Measurements from ENCODE around the gene AIFM3. TPM values are rescaled to one million over a fixed set of nuclear protein-coding genes. Genes with fewer than 3 reads are reported as not detected.

The AIFM3 gene
- total RNA-seq, 1 experiment from 2014 or later: not detected

DNA sequence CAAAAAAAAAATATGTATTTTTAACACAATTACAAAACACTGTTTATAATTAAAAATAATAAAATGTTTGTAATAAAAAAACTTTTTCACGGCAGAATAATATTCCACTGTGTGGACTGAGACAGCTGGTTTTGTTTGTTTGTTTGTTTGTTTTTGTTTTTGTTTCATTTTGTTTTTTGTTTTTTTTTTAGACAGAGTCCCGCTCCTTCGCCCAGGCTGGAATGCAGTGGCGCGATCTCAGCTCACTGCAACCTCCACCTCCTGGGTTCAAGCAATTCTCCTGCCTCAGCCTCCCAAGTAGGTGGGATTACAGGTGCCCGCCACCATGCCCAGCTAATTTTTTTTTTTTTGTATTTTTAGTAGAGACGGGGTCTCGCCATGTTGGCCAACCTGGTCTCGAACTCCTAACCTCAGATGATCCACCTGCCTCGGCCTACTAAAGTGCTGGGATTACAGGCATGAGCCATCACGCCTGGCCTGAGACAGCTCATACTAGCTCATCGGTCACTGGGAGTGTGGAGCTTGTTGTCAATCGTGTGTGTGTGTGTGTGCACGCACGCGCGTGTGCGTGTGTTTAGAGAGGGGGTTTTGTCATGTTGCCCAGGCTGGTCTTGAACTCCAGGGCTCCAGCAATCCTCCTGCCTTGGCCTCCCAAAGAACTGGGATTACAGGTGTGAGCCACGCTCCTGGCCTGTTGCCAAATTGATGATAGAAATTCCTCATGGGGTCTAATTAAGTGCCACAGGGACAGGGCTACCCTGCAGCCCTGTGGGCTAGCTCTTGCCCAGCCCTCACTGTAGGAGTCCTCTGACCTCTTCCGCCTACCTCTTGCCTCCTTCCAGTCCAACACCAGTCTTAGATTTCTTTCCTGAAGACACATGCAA, 7.2 kb upstream of the AIFM3 start:
- Histone ChIP-seq H3K27ac (ENCODE audit: low read length) (no peak overlapping the region), H3K4me1 (ENCODE audit: low read length) (peaks cover 2% of the 10 kb centered on the region; the same call in 1 of the 2 replicates), H3K9ac (ENCODE audit: low read length) (no peak overlapping the region), H3K36me3 (ENCODE audit: insufficient read depth, low read length) (no peaks in the 10 kb centered on the region), H3K79me2 (ENCODE audit: low read length) (no peaks in the 10 kb centered on the region), H2AFZ (ENCODE audit: low read length) (no peak overlapping the region), H3K4me2 (ENCODE audit: low read depth, low read length, poor library complexity, severe bottlenecking) (no peak overlapping the region), H3K4me3 (ENCODE audit: low read length) (no peak overlapping the region), H4K20me1 (ENCODE audit: insufficient read depth, low read depth, low read length) (peaks cover 9% of the 10 kb centered on the region; the same call in 1 of the 2 replicates), H3K9me3 (ENCODE audit: low read length) (no peaks in the 10 kb centered on the region), H3K9me2 (replicated peaks; ENCODE audit: insufficient read depth, low read length) (no peaks in the 10 kb centered on the region), H3K27me3 (ENCODE audit: low read length) (no peaks in the 10 kb centered on the region)
- DNase-seq: no peak

DNA sequence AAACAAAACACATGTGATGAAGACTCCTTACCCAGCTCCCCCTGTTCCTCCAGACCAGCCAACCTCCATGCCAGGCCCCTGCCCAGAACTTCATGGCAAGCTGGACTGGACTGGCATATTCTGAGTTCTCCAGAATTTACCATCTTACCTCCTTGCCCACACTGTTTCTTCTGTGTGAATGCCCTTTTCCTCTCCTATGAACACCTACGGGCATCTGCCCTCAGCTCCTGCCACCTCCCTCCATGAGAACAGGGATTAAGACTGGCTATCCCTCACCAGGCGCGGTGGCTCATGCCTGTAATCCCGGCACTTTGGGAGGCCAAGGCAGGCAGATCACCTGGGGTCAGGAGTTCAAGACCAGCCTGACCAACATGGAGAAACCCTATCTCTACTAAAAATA, 6.4 kb upstream of the AIFM3 start:
- no peak overlapping the region for H3K9ac ChIP-seq (ENCODE audit: low read length)
- no peak overlapping the region for H3K27ac ChIP-seq (ENCODE audit: low read length)
- no peaks in the 10 kb centered on the region for H3K79me2 ChIP-seq (ENCODE audit: low read length)
- peaks cover 9% of the 10 kb centered on the region; the same call in 1 of the 2 replicates for H4K20me1 ChIP-seq (ENCODE audit: insufficient read depth, low read depth, low read length)
- no peaks in the 10 kb centered on the region for H3K9me3 ChIP-seq (ENCODE audit: low read length)
- no peak for DNase-seq
- no peak overlapping the region for H3K4me3 ChIP-seq (ENCODE audit: low read length)
- H3K27me3 ChIP-seq (ENCODE audit: low read length): no peaks in the 10 kb centered on the region
- H3K9me2 ChIP-seq (replicated peaks; ENCODE audit: insufficient read depth, low read length): no peaks in the 10 kb centered on the region
- peaks cover 2% of the 10 kb centered on the region; the same call in 1 of the 2 replicates for H3K4me1 ChIP-seq (ENCODE audit: low read length)
- H3K4me2 ChIP-seq (ENCODE audit: low read depth, low read length, poor library complexity, severe bottlenecking): no peak overlapping the region
- H2AFZ ChIP-seq (ENCODE audit: low read length): no peak overlapping the region
- H3K36me3 ChIP-seq (ENCODE audit: insufficient read depth, low read length): no peaks in the 10 kb centered on the region

DNA sequence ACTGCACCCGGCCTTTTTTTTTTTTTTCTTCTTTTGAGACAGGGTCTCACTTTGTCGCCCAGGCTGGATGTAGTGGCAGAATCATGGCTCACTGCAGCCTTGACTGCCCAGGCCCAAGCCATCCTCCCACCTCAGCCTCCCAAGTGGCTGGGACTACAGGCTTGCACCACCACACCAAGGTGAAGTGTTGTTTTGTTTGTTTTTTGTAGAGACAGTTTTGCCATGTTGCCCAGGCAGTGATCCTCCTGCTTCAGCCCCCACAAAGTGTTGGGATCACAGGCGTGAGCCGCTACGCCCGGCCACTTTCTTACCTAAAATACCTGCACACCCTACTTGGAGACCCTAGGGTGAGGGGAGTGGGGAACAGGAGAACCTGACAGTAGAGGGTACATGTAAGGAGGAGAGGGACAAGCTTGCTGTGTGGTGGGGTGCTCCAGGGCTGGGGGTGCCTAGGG, 4.5 kb upstream of the AIFM3 start:
- no peak overlapping the region for H3K9ac ChIP-seq (ENCODE audit: low read length)

DNA sequence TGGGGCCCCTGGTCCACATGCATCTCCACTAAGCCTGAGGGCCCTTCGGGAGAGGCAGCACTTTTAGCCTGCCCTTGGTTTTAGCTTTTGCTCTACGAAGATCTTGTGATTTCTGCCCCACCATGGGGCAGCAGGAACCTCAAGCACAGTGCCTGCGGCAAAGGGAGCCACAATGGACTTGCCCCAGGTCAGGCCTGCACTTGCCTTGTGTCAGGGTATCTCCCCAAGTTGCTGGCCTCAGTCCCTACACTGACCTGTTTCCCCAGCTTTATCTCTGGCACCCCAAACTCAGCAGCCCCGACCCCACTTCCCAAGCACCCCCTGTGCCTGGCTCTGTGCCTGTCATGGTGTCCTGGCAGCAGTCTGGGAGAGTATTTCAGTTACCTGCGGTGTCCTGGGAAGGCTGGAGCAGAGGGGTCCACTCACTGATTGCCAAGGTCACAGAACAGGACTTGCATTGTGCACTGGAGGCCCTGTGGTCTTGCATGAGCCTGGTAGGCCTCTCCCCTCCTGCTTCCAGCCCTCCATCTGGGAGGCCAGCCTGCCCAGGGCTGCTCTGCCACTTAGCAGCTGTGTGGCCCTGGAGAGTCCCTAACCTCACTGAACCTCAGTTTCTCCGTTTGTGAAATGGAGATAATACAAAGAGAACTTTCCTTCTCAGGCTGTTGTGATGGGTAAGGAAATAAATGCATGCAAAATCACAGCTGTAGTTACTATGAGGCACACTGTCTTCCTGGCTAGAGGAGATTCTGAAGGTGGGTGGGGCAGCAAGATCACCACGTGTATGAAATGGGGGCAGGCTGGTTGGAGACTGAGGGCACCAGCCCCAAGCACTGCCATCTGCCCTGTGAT, 3.6 kb upstream of the AIFM3 start:
- Histone ChIP-seq H4K20me1 (ENCODE audit: insufficient read depth, low read depth, low read length) (no peaks in the 10 kb centered on the region), H2AFZ (ENCODE audit: low read length) (no peak overlapping the region), H3K27ac (ENCODE audit: low read length) (no peak overlapping the region), H3K36me3 (ENCODE audit: insufficient read depth, low read length) (no peaks in the 10 kb centered on the region), H3K27me3 (ENCODE audit: low read length) (no peaks in the 10 kb centered on the region), H3K4me3 (ENCODE audit: low read length) (no peak overlapping the region), H3K9ac (ENCODE audit: low read length) (no peak overlapping the region), H3K4me1 (ENCODE audit: low read length) (no peaks in the 10 kb centered on the region), H3K9me2 (replicated peaks; ENCODE audit: insufficient read depth, low read length) (no peaks in the 10 kb centered on the region), H3K9me3 (ENCODE audit: low read length) (no peaks in the 10 kb centered on the region), H3K79me2 (ENCODE audit: low read length) (no peaks in the 10 kb centered on the region), H3K4me2 (ENCODE audit: low read depth, low read length, poor library complexity, severe bottlenecking) (no peak overlapping the region)
- DNase-seq: no peak

More for the DNA sequence above, 4.5 kb upstream of the AIFM3 start:
- H3K27ac ChIP-seq (ENCODE audit: low read length): no peak overlapping the region
- H2AFZ ChIP-seq (ENCODE audit: low read length): no peak overlapping the region
- no peaks in the 10 kb centered on the region for H3K27me3 ChIP-seq (ENCODE audit: low read length)
- H3K79me2 ChIP-seq (ENCODE audit: low read length): no peaks in the 10 kb centered on the region
- 0 out of 2 replicates have a peak, but pooled peaks cover 4% of the 10 kb centered on the region for H4K20me1 ChIP-seq (ENCODE audit: insufficient read depth, low read depth, low read length)
- H3K4me1 ChIP-seq (ENCODE audit: low read length): peaks cover 2% of the 10 kb centered on the region; the same call in 1 of the 2 replicates
- no peak overlapping the region for H3K4me2 ChIP-seq (ENCODE audit: low read depth, low read length, poor library complexity, severe bottlenecking)
- no peaks in the 10 kb centered on the region for H3K9me3 ChIP-seq (ENCODE audit: low read length)
- no peaks in the 10 kb centered on the region for H3K36me3 ChIP-seq (ENCODE audit: insufficient read depth, low read length)
- DNase-seq: no peak
- H3K9me2 ChIP-seq (replicated peaks; ENCODE audit: insufficient read depth, low read length): no peaks in the 10 kb centered on the region
- H3K4me3 ChIP-seq (ENCODE audit: low read length): no peak overlapping the region

DNA sequence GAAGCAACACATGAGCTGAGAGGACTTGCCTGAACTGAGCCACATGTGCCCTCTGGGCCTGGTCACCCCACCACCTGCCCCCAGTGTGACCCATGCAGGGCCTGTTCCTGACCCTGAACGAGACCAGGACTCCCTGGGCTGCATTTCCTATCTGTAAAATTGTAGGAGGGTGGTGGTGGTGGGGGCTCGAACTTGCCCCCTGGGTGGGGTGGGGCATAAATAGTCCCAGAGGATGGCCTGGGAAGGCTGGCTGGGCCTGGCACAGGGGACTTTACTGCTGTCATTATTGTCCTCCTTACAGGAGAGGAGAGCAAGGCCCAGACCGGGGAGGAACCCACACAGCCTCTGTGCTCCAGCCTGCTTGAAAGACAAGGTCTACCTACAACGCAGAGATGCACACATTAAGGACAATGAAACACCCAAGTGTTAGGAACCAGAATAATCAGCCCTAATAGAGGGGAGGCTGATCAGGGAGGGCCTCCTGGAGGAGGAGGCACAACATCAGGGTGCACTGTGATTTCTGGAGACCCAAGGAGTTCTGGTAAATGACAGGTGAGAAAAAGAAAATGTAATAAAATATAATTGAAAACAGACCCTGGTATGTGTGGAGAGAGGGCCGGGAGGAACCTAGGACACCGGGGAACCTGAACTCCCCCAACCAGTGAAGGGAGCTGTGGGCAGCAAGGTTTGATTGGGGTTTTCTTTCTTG, 2.8 kb upstream of the AIFM3 start:
- no peak overlapping the region for H3K27ac ChIP-seq (ENCODE audit: low read length)
- no peak overlapping the region for H3K4me3 ChIP-seq (ENCODE audit: low read length)
- no peaks in the 10 kb centered on the region for H3K79me2 ChIP-seq (ENCODE audit: low read length)
- no peak overlapping the region for H3K4me2 ChIP-seq (ENCODE audit: low read depth, low read length, poor library complexity, severe bottlenecking)
- H3K4me1 ChIP-seq (ENCODE audit: low read length): no peaks in the 10 kb centered on the region
- H3K9me2 ChIP-seq (replicated peaks; ENCODE audit: insufficient read depth, low read length): no peaks in the 10 kb centered on the region
- no peaks in the 10 kb centered on the region for H3K36me3 ChIP-seq (ENCODE audit: insufficient read depth, low read length)
- H3K9ac ChIP-seq (ENCODE audit: low read length): no peak overlapping the region
- no peaks in the 10 kb centered on the region for H4K20me1 ChIP-seq (ENCODE audit: insufficient read depth, low read depth, low read length)
- H3K27me3 ChIP-seq (ENCODE audit: low read length): no peaks in the 10 kb centered on the region
- DNase-seq: no peak
- H2AFZ ChIP-seq (ENCODE audit: low read length): no peak overlapping the region
- no peaks in the 10 kb centered on the region for H3K9me3 ChIP-seq (ENCODE audit: low read length)

DNA sequence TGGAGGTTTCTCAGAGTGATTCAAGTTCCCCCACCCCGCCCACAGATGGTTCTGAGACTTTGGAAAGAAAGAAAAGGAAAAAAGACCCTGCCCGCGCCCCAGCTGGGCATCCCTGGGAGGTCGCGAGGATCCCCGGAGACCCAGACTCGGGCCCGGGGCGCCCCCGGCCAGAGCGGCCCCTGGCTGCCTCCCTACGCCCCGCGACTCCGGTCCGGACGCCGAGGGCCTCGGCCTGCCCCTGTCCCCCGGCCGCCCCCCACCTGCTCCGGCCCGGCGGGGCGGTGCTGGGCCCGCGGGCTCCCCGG, 2.3 kb upstream of the AIFM3 start:
- H3K9me2 ChIP-seq (replicated peaks; ENCODE audit: insufficient read depth, low read length): no peaks in the 10 kb centered on the region
- no peaks in the 10 kb centered on the region for H3K79me2 ChIP-seq (ENCODE audit: low read length)
- H3K27me3 ChIP-seq (ENCODE audit: low read length): no peaks in the 10 kb centered on the region
- DNase-seq: no peak
- H3K4me2 ChIP-seq (ENCODE audit: low read depth, low read length, poor library complexity, severe bottlenecking): no peak overlapping the region
- H3K4me1 ChIP-seq (ENCODE audit: low read length): no peaks in the 10 kb centered on the region
- no peaks in the 10 kb centered on the region for H3K9me3 ChIP-seq (ENCODE audit: low read length)
- no peak overlapping the region for H2AFZ ChIP-seq (ENCODE audit: low read length)
- no peak overlapping the region for H3K27ac ChIP-seq (ENCODE audit: low read length)
- H3K4me3 ChIP-seq (ENCODE audit: low read length): no peak overlapping the region
- H4K20me1 ChIP-seq (ENCODE audit: insufficient read depth, low read depth, low read length): no peaks in the 10 kb centered on the region
- H3K36me3 ChIP-seq (ENCODE audit: insufficient read depth, low read length): no peaks in the 10 kb centered on the region
- H3K9ac ChIP-seq (ENCODE audit: low read length): no peak overlapping the region

DNA sequence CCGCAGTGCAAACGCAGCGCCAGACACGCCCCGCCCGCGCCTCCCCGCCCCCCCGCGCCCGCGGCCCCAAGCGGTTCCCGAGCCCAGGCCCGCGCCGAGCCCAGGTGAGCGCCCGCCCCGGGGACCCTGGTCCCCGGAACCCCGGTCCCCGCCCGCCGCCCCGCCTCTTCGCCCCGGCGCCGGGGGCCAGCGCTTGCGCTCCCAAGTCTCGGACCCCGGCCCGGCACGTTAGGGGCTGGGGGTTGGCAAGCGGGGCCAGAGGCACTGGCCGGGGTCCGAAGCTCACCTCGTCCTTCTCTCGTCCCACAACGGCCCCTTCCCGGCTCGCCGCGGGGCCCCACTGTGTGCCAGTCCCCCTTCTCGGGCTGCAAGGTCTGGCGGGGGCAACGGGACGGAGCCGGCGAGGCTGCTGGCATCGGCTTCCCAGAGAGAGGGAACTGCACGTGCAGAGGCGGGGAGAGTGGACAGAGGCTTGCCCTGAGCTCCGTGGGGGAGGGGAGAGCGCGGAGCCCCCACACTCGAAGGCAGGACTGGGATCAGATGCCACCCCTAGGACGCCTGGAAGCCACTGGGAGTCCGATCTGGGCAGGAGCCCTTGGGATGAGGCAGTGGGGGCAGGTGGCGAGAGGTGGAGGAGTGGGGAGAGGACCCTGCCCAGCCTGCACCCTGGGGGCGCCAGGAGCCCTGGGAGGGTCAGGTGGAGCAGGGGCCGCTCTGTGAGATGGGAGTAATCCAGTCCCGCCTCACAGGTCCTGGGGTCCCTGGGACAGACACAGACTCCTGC, 1.8 kb upstream of the AIFM3 start:
- H3K27me3 ChIP-seq (ENCODE audit: low read length): no peaks in the 10 kb centered on the region
- no peaks in the 10 kb centered on the region for H3K79me2 ChIP-seq (ENCODE audit: low read length)
- no peaks in the 10 kb centered on the region for H3K36me3 ChIP-seq (ENCODE audit: insufficient read depth, low read length)
- no peak overlapping the region for H3K27ac ChIP-seq (ENCODE audit: low read length)
- no peaks in the 10 kb centered on the region for H4K20me1 ChIP-seq (ENCODE audit: insufficient read depth, low read depth, low read length)
- H2AFZ ChIP-seq (ENCODE audit: low read length): no peak overlapping the region
- no peak overlapping the region for H3K4me2 ChIP-seq (ENCODE audit: low read depth, low read length, poor library complexity, severe bottlenecking)
- no peak overlapping the region for H3K9ac ChIP-seq (ENCODE audit: low read length)
- no peaks in the 10 kb centered on the region for H3K9me3 ChIP-seq (ENCODE audit: low read length)
- H3K4me3 ChIP-seq (ENCODE audit: low read length): no peak overlapping the region
- no peaks in the 10 kb centered on the region for H3K9me2 ChIP-seq (replicated peaks; ENCODE audit: insufficient read depth, low read length)
- H3K4me1 ChIP-seq (ENCODE audit: low read length): no peaks in the 10 kb centered on the region
- no peak for DNase-seq

Data from Karpas-422 (cell line).